Ishikawa (cell line): Measurements from ENCODE around the gene CAMTA1.

Source experiments
- CEBPB ChIP-seq: IDR thresholded peaks from 2 replicates; pipeline ENCODE4 v1.6.1; 2012
- CREB1 ChIP-seq: IDR thresholded peaks from 2 replicates; pipeline ENCODE4 v1.6.1; 2012; ENCODE audit warnings: low read depth
- EGR1 ChIP-seq: IDR thresholded peaks from 2 replicates; pipeline ENCODE4 v1.6.1; 2012
- EP300 ChIP-seq: IDR thresholded peaks from 2 replicates; pipeline ENCODE4 v1.6.1; 2012; ENCODE audit warnings: borderline replicate concordance
- FOXM1 ChIP-seq: IDR thresholded peaks from 2 replicates; pipeline ENCODE4 v1.6.1; 2012; ENCODE audit warnings: low read depth, borderline replicate concordance
- NFIC ChIP-seq: IDR thresholded peaks from 2 replicates; pipeline ENCODE4 v1.6.1; 2012
- RAD21 ChIP-seq: IDR thresholded peaks from 2 replicates; pipeline ENCODE4 v1.6.1; 2012; ENCODE audit warnings: low read depth
- REST ChIP-seq: IDR thresholded peaks from 2 replicates; pipeline ENCODE4 v1.6.1; 2012; ENCODE audit warnings: low read depth, mild to moderate bottlenecking
- TAF1 ChIP-seq: IDR thresholded peaks from 2 replicates; pipeline ENCODE4 v1.6.1; 2012; ENCODE audit warnings: low read depth, mild to moderate bottlenecking
- TCF12 ChIP-seq: IDR thresholded peaks from 2 replicates; pipeline ENCODE4 v1.6.1; 2012; ENCODE audit warnings: low read depth
- TEAD4 ChIP-seq: IDR thresholded peaks from 2 replicates; pipeline ENCODE4 v1.6.1; 2012
- USF1 ChIP-seq: IDR thresholded peaks from 2 replicates; pipeline ENCODE4 v1.6.1; 2012
- YY1 ChIP-seq: IDR thresholded peaks from 2 replicates; pipeline ENCODE4 v1.6.1; 2012; ENCODE audit warnings: low read depth
- ZBTB7A ChIP-seq: IDR thresholded peaks from 2 replicates; pipeline ENCODE4 v1.6.1; 2012; ENCODE audit warnings: low read depth
- TF ChIP-seq, protein P1 (sequence below): IDR thresholded peaks from 2 replicates; pipeline ENCODE4 v1.6.1; 2012

Gene CAMTA1

DNA sequence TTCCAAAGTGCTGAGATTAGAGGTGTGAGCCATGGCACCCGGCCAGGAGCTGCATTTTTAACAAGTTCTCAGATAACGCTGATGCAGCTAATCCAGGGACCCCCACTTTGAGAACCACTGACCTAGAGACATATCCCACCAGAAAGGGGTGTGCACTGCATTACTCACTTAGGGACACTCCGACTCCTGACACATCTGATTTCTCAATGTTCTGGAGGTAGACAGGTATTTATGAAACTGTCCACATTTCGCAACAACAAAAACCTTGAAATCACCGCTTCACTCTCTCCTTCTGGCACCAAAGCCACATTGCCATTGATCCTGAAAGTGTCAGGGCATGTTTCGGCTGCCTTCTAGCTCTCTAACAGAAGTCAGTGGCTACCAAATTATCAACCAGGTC lies 23.2 kb upstream of the CAMTA1 start:
- no peak for TF ChIP-seq TAF1
- no peak for TF ChIP-seq FOXM1

- no peak for TF ChIP-seq RAD21
- TF ChIP-seq USF1: no peak
- no peak for TF ChIP-seq ZBTB7A
- TF ChIP-seq REST: no peak
- TF ChIP-seq FOXM1: no peak
Observed at GRCh38 chr1:6770751-6771440, 14.4 kb upstream of the CAMTA1 start.

DNA sequence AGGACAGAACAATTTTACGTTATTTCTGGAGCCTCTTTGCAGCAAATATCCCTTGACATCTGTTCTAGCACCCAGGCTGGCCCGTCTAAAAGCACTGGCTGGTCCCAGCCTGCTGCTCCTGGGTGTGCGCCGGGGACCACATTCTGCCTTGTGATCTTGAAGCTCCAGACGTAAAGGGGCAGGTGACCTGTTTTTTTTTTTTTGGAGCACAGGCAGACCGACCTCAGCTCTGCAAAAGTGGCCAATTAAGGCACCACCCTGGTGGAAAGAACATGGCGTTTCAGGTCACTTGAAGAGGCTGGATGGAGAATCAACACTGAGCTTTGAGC lies 13.8 kb upstream of the CAMTA1 start:
- TF ChIP-seq YY1 (no peak), ZBTB7A (no peak), EP300 (no peak), TAF1 (no peak), TEAD4 (no peak), TCF12 (no peak), CEBPB (no peak), CREB1 (no peak), USF1 (no peak), EGR1 (no peak), FOXM1 (no peak), NFIC (no peak)
- TF ChIP-seq, protein P1, sequence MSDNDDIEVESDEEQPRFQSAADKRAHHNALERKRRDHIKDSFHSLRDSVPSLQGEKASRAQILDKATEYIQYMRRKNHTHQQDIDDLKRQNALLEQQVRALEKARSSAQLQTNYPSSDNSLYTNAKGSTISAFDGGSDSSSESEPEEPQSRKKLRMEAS: no peak

DNA sequence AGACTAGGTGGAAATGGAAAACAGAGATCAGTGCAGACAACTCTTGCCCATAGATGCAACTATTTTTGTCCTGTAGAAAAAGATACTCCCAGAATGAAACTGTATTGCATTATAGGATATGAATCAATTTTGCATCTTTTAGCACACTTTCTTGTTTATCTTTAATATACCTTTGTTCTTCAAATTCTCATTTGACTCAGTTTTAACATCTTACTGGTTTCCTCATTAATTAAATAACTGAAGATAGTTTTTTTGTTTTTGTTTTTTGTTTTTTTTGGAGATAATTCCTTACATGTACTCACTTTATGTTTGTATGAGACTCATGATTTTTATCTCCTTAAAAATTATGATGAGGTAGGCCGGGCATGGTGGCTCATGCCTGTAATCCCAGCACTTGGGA lies 10.9 kb upstream of the CAMTA1 start:
- TF ChIP-seq FOXM1 (no peak), NFIC (no peak), USF1 (no peak), CREB1 (no peak), EGR1 (no peak), CEBPB (no peak), EP300 (no peak), RAD21 (no peak), YY1 (no peak), TCF12 (no peak), TAF1 (no peak), ZBTB7A (no peak), TEAD4 (no peak), REST (no peak)
- TF ChIP-seq, protein P1: no peak

GRCh38 chr1:6775261-6776043 lies 9.8 kb upstream of the CAMTA1 start:
- TF ChIP-seq REST (no peak), TAF1 (no peak), USF1 (no peak), NFIC (no peak), ZBTB7A (no peak), EP300 (no peak), CREB1 (no peak), TEAD4 (no peak), CEBPB (no peak), FOXM1 (no peak), RAD21 (no peak), YY1 (no peak), EGR1 (no peak), TCF12 (no peak)
